Measurements from ENCODE around the gene XRN2. TPM values are rescaled to one million over a fixed set of nuclear protein-coding genes. Genes with fewer than 3 reads are reported as not detected.
A peak's percentile ranks its signal among the peaks of the same experiment; 100 is the strongest.

XRN2 gene
- polyA plus RNA-seq, 2 of the 4 experiments (the other 2 are of a cell fraction): 125 to 192 TPM

GRCh38 chr20:21391972-21392352, 88.8 kb downstream of the XRN2 start:
- Histone ChIP-seq H3K4me1 (no peaks in the 10 kb centered on the region), H3K27ac (no peak overlapping the region), H3K9me3 (no peaks in the 10 kb centered on the region), H3K4me2 (no peak overlapping the region), H3K4me3 (no peak overlapping the region)
- WGBS (ENCODE audit: missing lambda C conversion rate): 88% methylated on average over 10 of the region's 10 CpGs
- FAIRE-seq (no peak), ATAC-seq (no peak), DNase-seq (ENCODE audit: low read depth in 1 of 2, low spot score in 1 of 2) (no peak)
- no peak for TF ChIP-seq JUN (IDR thresholded peaks at IDR 0.05)
- TF ChIP-seq PHF8 (IDR thresholded peaks at IDR 0.05; ENCODE audit: borderline replicate concordance, low read depth): no peak
- no peak for TF ChIP-seq RNF2 (IDR thresholded peaks at IDR 0.05; ENCODE audit: borderline replicate concordance, low read depth)
- TF ChIP-seq ZNF302 (CRISPR knock-in tag; IDR thresholded peaks at IDR 0.05): no peak
- TF ChIP-seq MYC (IDR thresholded peaks at IDR 0.05; ENCODE audit: borderline replicate concordance, low read length): no peak
- TF ChIP-seq TFCP2L1 (CRISPR knock-in tag; IDR thresholded peaks at IDR 0.05): no peak
- TF ChIP-seq PBX3 (IDR thresholded peaks at IDR 0.05): no peak
- TF ChIP-seq EP300 (IDR thresholded peaks at IDR 0.05): no peak
- no peak for TF ChIP-seq ZFP36 (IDR thresholded peaks at IDR 0.05; ENCODE audit: borderline replicate concordance, partially characterized antibody)
- no peak for TF ChIP-seq BHLHE40 (IDR thresholded peaks at IDR 0.05; ENCODE audit: low read depth, low read length)
- TF ChIP-seq, protein P1, sequence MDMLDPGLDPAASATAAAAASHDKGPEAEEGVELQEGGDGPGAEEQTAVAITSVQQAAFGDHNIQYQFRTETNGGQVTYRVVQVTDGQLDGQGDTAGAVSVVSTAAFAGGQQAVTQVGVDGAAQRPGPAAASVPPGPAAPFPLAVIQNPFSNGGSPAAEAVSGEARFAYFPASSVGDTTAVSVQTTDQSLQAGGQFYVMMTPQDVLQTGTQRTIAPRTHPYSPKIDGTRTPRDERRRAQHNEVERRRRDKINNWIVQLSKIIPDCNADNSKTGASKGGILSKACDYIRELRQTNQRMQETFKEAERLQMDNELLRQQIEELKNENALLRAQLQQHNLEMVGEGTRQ (IDR thresholded peaks at IDR 0.05): no peak
- no peak for TF ChIP-seq HOXA7 (CRISPR knock-in tag; IDR thresholded peaks at IDR 0.05)
- TF ChIP-seq HOXB13 (CRISPR knock-in tag; IDR thresholded peaks at IDR 0.05; ENCODE audit: low read depth): no peak
- no peak for TF ChIP-seq BCL3 (IDR thresholded peaks at IDR 0.05)
- TF ChIP-seq ATOH8 (CRISPR knock-in tag; IDR thresholded peaks at IDR 0.05; ENCODE audit: low read depth): no peak
- TF ChIP-seq JUNB (IDR thresholded peaks at IDR 0.05): no peak
- POLR2A ChIA-PET: no interaction called here
- CTCF ChIA-PET: interaction anchor here (2.5 kb wide), 1 partner anchor 156 kb away, joined by 7 read pairs; no protein-coding TSS in a partner anchor

DNA sequence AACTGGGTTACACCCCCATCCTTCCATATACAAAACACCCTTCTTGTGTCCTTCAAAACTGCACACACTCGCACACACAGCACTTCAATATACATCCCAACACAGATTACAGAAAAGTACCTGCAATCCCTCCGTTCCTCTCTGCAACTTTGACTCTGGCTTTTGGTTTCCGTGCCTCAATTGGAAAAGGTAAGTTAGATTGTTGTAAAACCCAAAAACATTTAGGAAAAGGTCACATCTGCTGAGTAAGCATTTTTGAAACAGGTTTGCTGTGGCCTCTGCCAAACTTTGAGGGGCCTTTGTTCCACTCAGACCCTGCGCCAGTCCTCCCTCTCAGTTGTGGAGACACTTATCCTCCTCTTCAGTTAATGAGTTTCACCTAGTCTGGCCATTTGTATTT, 90.0 kb downstream of the XRN2 start:
- POLR2A ChIA-PET: no interaction called here
- DNase-seq (ENCODE audit: low read depth in 1 of 2, low spot score in 1 of 2): no peak

More for the DNA sequence above, 90.0 kb downstream of the XRN2 start:
- 63% methylated on average over 4 of the region's 4 CpGs for WGBS (ENCODE audit: missing lambda C conversion rate)
- ATAC-seq: peak in 1 of 2 experiments; percentile 12; a peak in 1 of 6 replicates
- CTCF ChIA-PET: no interaction called here
- Histone ChIP-seq H3K27ac (no peak overlapping the region), H3K4me2 (no peak overlapping the region), H3K4me1 (peaks cover 5% of the 10 kb centered on the region; the same call in 2 of the 3 replicates), H3K4me3 (no peak overlapping the region), H3K9me3 (no peaks in the 10 kb centered on the region)
- TF ChIP-seq HOXA7 (CRISPR knock-in tag; IDR thresholded peaks at IDR 0.05): 0 out of 2 replicates have a peak, but pooled peaks have one; percentile 30
- no peak for TF ChIP-seq JUNB (IDR thresholded peaks at IDR 0.05)
- no peak for TF ChIP-seq SMC3 (IDR thresholded peaks at IDR 0.05)
- TF ChIP-seq MAFK (IDR thresholded peaks at IDR 0.05; ENCODE audit: partially characterized antibody): peak; percentile 99
- TF ChIP-seq, protein P2, sequence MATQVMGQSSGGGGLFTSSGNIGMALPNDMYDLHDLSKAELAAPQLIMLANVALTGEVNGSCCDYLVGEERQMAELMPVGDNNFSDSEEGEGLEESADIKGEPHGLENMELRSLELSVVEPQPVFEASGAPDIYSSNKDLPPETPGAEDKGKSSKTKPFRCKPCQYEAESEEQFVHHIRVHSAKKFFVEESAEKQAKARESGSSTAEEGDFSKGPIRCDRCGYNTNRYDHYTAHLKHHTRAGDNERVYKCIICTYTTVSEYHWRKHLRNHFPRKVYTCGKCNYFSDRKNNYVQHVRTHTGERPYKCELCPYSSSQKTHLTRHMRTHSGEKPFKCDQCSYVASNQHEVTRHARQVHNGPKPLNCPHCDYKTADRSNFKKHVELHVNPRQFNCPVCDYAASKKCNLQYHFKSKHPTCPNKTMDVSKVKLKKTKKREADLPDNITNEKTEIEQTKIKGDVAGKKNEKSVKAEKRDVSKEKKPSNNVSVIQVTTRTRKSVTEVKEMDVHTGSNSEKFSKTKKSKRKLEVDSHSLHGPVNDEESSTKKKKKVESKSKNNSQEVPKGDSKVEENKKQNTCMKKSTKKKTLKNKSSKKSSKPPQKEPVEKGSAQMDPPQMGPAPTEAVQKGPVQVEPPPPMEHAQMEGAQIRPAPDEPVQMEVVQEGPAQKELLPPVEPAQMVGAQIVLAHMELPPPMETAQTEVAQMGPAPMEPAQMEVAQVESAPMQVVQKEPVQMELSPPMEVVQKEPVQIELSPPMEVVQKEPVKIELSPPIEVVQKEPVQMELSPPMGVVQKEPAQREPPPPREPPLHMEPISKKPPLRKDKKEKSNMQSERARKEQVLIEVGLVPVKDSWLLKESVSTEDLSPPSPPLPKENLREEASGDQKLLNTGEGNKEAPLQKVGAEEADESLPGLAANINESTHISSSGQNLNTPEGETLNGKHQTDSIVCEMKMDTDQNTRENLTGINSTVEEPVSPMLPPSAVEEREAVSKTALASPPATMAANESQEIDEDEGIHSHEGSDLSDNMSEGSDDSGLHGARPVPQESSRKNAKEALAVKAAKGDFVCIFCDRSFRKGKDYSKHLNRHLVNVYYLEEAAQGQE (IDR thresholded peaks at IDR 0.05): no peak
- FAIRE-seq: no peak

Data from A549 (cell line).